KMS-11 (cell line): ENCODE data around the gene CASP3.

Experiments
- H2AFZ ChIP-seq: fragments of 200-600 bp; sonication (generic); 2 replicates; pipeline ENCODE4 v1.6.1; 2016; ENCODE audit warnings: antibody characterized with exemption, mixed run types, low read depth
- H3K27ac ChIP-seq: fragments of 200-600 bp; sonication (generic); 2 replicates; pipeline ENCODE4 v1.6.1; 2016; ENCODE audit warnings: mild to moderate bottlenecking, mixed run types
- H3K27me3 ChIP-seq: fragments of 200-600 bp; sonication (generic); 2 replicates; pipeline ENCODE4 v1.6.1; 2017; ENCODE audit warnings: mild to moderate bottlenecking, low read depth, mixed run types, moderate library complexity; ENCODE audit not compliant: insufficient read depth
- H3K36me3 ChIP-seq: fragments of 200-600 bp; sonication (generic); 2 replicates; pipeline ENCODE4 v1.6.1; 2017; ENCODE audit warnings: mild to moderate bottlenecking, mixed run types; ENCODE audit not compliant: insufficient read depth
- H3K4me1 ChIP-seq: fragments of 200-600 bp; sonication (generic); 2 replicates; pipeline ENCODE4 v1.6.1; 2016; ENCODE audit warnings: mild to moderate bottlenecking, low read depth, mixed run types; ENCODE audit not compliant: poor library complexity, severe bottlenecking
- H3K4me2 ChIP-seq: fragments of 200-600 bp; sonication (generic); 2 replicates; pipeline ENCODE4 v1.7.0; 2016; ENCODE audit warnings: mild to moderate bottlenecking, mixed run types
- H3K4me3 ChIP-seq: fragments of 200-600 bp; sonication (generic); IDR thresholded peaks from 2 replicates; pipeline ENCODE4 v1.6.1; 2017; ENCODE audit warnings: low read depth, low read length, mixed read lengths; ENCODE audit not compliant: insufficient read depth
- H3K79me2 ChIP-seq: fragments of 200-600 bp; sonication (generic); 2 replicates; pipeline ENCODE4 v1.6.1; 2016; ENCODE audit warnings: low read depth, mixed run types; ENCODE audit not compliant: insufficient read depth
- H3K9ac ChIP-seq: fragments of 200-600 bp; sonication (generic); 2 replicates; pipeline ENCODE4 v1.6.1; 2016; ENCODE audit warnings: mild to moderate bottlenecking, mixed run types
- H4K20me1 ChIP-seq: fragments of 200-600 bp; sonication (generic); 2 replicates; pipeline ENCODE4 v1.6.1; 2016; ENCODE audit warnings: mild to moderate bottlenecking, mixed run types; ENCODE audit not compliant: insufficient read depth
- TF ChIP-seq, protein P1 (sequence below): fragments of 200-600 bp; sonication (generic); conservative IDR thresholded peaks from 2 replicates; pipeline ENCODE4 v1.6.1; 2017; ENCODE audit warnings: low read depth, mild to moderate bottlenecking, antibody characterized with exemption, low read length, moderate library complexity, mixed read lengths

CASP3 gene

DNA sequence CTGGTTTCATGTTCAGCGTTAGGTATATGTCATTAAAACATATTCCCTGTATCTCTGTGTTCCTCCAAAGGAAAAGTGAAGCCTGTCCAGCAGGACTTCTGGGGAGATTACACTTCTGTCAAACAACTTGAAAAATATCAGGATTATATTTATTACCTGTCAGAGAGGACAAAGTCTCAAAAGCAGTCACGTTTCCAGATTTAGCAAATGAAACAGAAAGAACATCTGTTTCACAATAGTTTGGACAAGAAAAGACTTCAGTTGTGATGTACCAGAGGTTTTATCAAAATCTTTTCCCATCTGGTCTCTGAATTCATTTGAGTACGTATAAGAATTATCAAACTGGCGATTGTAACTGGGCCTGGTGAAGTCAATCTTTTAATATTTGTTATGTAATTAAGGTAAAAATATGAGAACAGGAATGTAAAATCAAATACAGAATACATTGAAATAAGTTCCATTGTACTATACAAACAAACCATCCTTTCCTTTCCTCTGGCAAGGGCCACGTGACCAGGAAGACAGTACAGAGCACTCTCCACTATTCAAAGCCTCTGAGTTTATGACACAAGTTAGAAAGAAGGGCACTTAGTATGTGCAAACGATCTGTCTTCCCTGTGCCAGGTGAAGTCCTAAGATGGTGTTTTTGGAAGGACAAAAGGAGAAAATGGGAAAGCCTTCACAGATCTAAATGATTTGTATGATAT is 3.2 kb downstream of the CASP3 start:
- H3K4me2 ChIP-seq = peak overlapping the region; percentile 96
- peaks cover 73% of the 10 kb centered on the region for H3K4me1 ChIP-seq
- peak overlapping the region; percentile 73; the same call in 1 of the 2 replicates for H3K27ac ChIP-seq
- H2AFZ ChIP-seq = no peak overlapping the region
- peaks cover 21% of the 10 kb centered on the region; the same call in 1 of the 2 replicates for H3K36me3 ChIP-seq
- H3K9ac ChIP-seq = no peak overlapping the region
- no peak overlapping the region for H3K4me3 ChIP-seq
- TF ChIP-seq, protein P1, sequence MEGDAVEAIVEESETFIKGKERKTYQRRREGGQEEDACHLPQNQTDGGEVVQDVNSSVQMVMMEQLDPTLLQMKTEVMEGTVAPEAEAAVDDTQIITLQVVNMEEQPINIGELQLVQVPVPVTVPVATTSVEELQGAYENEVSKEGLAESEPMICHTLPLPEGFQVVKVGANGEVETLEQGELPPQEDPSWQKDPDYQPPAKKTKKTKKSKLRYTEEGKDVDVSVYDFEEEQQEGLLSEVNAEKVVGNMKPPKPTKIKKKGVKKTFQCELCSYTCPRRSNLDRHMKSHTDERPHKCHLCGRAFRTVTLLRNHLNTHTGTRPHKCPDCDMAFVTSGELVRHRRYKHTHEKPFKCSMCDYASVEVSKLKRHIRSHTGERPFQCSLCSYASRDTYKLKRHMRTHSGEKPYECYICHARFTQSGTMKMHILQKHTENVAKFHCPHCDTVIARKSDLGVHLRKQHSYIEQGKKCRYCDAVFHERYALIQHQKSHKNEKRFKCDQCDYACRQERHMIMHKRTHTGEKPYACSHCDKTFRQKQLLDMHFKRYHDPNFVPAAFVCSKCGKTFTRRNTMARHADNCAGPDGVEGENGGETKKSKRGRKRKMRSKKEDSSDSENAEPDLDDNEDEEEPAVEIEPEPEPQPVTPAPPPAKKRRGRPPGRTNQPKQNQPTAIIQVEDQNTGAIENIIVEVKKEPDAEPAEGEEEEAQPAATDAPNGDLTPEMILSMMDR = no peak
- no peaks in the 10 kb centered on the region for H3K27me3 ChIP-seq
- H4K20me1 ChIP-seq = peaks cover 24% of the 10 kb centered on the region
- H3K79me2 ChIP-seq = peaks cover 91% of the 10 kb centered on the region

GRCh38 chr4:184644553-184645307 is 4.5 kb downstream of the CASP3 start:
- no peak overlapping the region for H2AFZ ChIP-seq
- no peak overlapping the region for H3K27ac ChIP-seq
- peaks cover 21% of the 10 kb centered on the region; the same call in 1 of the 2 replicates for H3K36me3 ChIP-seq
- no peak overlapping the region for H3K9ac ChIP-seq
- TF ChIP-seq, protein P1 = no peak
- no peak overlapping the region for H3K4me3 ChIP-seq
- H4K20me1 ChIP-seq = peaks cover 30% of the 10 kb centered on the region
- H3K4me1 ChIP-seq = peaks cover 79% of the 10 kb centered on the region
- H3K4me2 ChIP-seq = peak overlapping the region; percentile 96
- peaks cover 96% of the 10 kb centered on the region for H3K79me2 ChIP-seq
- H3K27me3 ChIP-seq = no peaks in the 10 kb centered on the region

GRCh38 chr4:184643731-184644130 is 5.5 kb downstream of the CASP3 start:
- Histone ChIP-seq H3K9ac (no peak overlapping the region), H3K4me3 (no peak overlapping the region), H3K4me2 (peak overlapping the region; percentile 33), H3K79me2 (peaks cover 100% of the 10 kb centered on the region), H3K4me1 (peaks cover 84% of the 10 kb centered on the region), H2AFZ (no peak overlapping the region), H3K27ac (peak overlapping the region; percentile 16; the same call in 1 of the 2 replicates), H3K36me3 (peaks cover 22% of the 10 kb centered on the region; the same call in 1 of the 2 replicates), H4K20me1 (peaks cover 35% of the 10 kb centered on the region), H3K27me3 (no peaks in the 10 kb centered on the region)
- TF ChIP-seq, protein P1 = no peak

DNA sequence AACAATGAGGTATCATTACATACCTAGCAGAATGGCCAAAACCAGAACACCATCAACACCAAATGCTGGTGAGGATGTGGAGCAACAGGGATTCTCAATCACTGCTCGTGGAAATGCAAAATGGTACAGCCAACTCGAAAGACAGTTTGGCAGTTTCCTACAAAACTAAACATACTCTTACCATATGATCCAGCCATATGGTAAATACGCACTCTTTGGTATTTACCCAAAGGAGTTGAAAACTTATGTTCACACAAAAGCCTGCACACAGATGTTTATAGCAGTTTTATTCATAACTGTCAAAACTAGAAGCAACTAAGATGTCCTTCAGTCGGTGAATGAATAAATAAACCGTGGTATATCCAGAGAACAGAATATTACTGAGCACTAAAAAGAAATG is 7.8 kb downstream of the CASP3 start:
- H3K36me3 ChIP-seq = peaks cover 29% of the 10 kb centered on the region
- H3K27ac ChIP-seq = peak overlapping the region; percentile 25; the same call in 1 of the 2 replicates
- H3K4me2 ChIP-seq = peak overlapping the region; percentile 15
- TF ChIP-seq, protein P1 = no peak
- no peaks in the 10 kb centered on the region for H3K27me3 ChIP-seq
- H3K79me2 ChIP-seq = peaks cover 99% of the 10 kb centered on the region
- H3K4me1 ChIP-seq = peaks cover 72% of the 10 kb centered on the region
- H4K20me1 ChIP-seq = peaks cover 25% of the 10 kb centered on the region
- H3K4me3 ChIP-seq = no peak overlapping the region
- H3K9ac ChIP-seq = no peak overlapping the region
- no peak overlapping the region for H2AFZ ChIP-seq
